C4-2B (cell line): ENCODE measurements around the gene PNMA6F.
"Not testable (repeated sequence)": the region's sequence is repeated elsewhere in the genome, so short reads cannot be mapped to it uniquely, and the experiment has no call there.

Experiments used
- H3K27ac ChIP-seq: fragments of 450-650 bp; 2 replicates; pipeline ENCODE4 v1.5.1; 2017
- CTCF ChIP-seq: fragments of 450-650 bp; conservative IDR thresholded peaks from 2 replicates; pipeline ENCODE4 v1.5.1; 2017; ENCODE audit warnings: mild to moderate bottlenecking
- ZFX ChIP-seq: fragments of 450-650 bp; IDR thresholded peaks from 2 replicates; pipeline ENCODE4 v1.6.1; 2017

Gene PNMA6F

GRCh38 chrX:153299855-153300254 is 21.7 kb downstream of the PNMA6F start:
- no peak overlapping the region for H3K27ac ChIP-seq
- TF ChIP-seq ZFX (no peak), CTCF (no peak)

GRCh38 chrX:153297376-153297775 is 24.2 kb downstream of the PNMA6F start:
- no peak for TF ChIP-seq ZFX
- no peak for TF ChIP-seq CTCF
- H3K27ac ChIP-seq = no peak overlapping the region

- H3K27ac ChIP-seq = not testable (repeated sequence)
These were observed 28.0 kb downstream of the PNMA6F start for GRCh38 chrX:153293485-153294071.

- H3K27ac ChIP-seq = not testable (repeated sequence)
These were observed 32.8 kb downstream of the PNMA6F start for GRCh38 chrX:153288807-153289206.

GRCh38 chrX:153285678-153286077 is 35.9 kb downstream of the PNMA6F start:
- H3K27ac ChIP-seq = not testable (repeated sequence)

- H3K27ac ChIP-seq = not testable (repeated sequence)
These were observed 37.6 kb downstream of the PNMA6F start for GRCh38 chrX:153283982-153284381.

- not testable (repeated sequence) for H3K27ac ChIP-seq
These were observed 39.8 kb downstream of the PNMA6F start for GRCh38 chrX:153281784-153282183.

GRCh38 chrX:153279304-153279703 is 42.3 kb downstream of the PNMA6F start:
- not testable (repeated sequence) for H3K27ac ChIP-seq

GRCh38 chrX:153276049-153276448 is 45.5 kb downstream of the PNMA6F start:
- not testable (repeated sequence) for H3K27ac ChIP-seq

GRCh38 chrX:153275418-153275817 is 46.1 kb downstream of the PNMA6F start:
- H3K27ac ChIP-seq = not testable (repeated sequence)

- H3K27ac ChIP-seq = not testable (repeated sequence)
These were observed 49.0 kb downstream of the PNMA6F start for GRCh38 chrX:153272584-153272983.

GRCh38 chrX:153272070-153272469 is 49.5 kb downstream of the PNMA6F start:
- H3K27ac ChIP-seq = not testable (repeated sequence)
